HCT116 (cell line): ENCODE data around the gene GTF3C4.

Experiments
- ATF3 ChIP-seq: IDR thresholded peaks from 2 replicates; pipeline ENCODE4 v1.6.1; 2012
- CEBPB ChIP-seq: IDR thresholded peaks from 2 replicates; pipeline ENCODE4 v1.6.1; 2012; ENCODE audit warnings: low read depth
- CTCF ChIP-seq, 3 experiments: fragments of 200-600 bp in 1 of 3; sonication (generic) in 1 of 3; IDR thresholded peaks in 2 of 3; conservative IDR thresholded peaks in 1 of 3; 2 replicates each; pipeline ENCODE4 v1.5.1; 2012 to 2017; ENCODE audit warnings: low read depth in 2 of 3, low read length in 2 of 3, antibody characterized with exemption in 1 of 3, borderline replicate concordance in 1 of 3, control low read depth in 1 of 3, mild to moderate bottlenecking in 1 of 3, mixed read lengths in 1 of 3, mixed run types in 1 of 3, moderate library complexity in 1 of 3; ENCODE audit not compliant: insufficient read depth in 1 of 3
- EZH2 ChIP-seq: fragments of 200-600 bp; sonication (generic); IDR thresholded peaks from 2 replicates; pipeline ENCODE4 v1.6.1; 2017; ENCODE audit warnings: antibody characterized with exemption, mixed run types
- POLR2A ChIP-seq: IDR thresholded peaks from 2 replicates; pipeline ENCODE4 v1.7.0; 2011; ENCODE audit warnings: borderline replicate concordance; ENCODE audit not compliant: insufficient read depth, insufficient read length; ENCODE audit errors: extremely low read depth
- POLR2AphosphoS5 ChIP-seq: IDR thresholded peaks from 2 replicates; pipeline ENCODE4 v1.6.1; 2011; ENCODE audit warnings: mild to moderate bottlenecking, low read depth, low read length, moderate library complexity
- TF ChIP-seq, protein P1 (sequence below): IDR thresholded peaks from 2 replicates; pipeline ENCODE4 v1.6.1; 2012; ENCODE audit warnings: low read depth

- no peak for TF ChIP-seq POLR2A
- no peak for TF ChIP-seq CTCF (IDR thresholded peaks at IDR 0.05 in 2 of 3, conservative IDR thresholded peaks at IDR 0.05 in 1 of 3; ENCODE audit: borderline replicate concordance in 1 of 3, insufficient read depth in 1 of 3, low read depth in 2 of 3, low read length in 2 of 3)
- TF ChIP-seq EZH2 = no peak
- no peak for TF ChIP-seq CEBPB
- no peak for TF ChIP-seq ATF3
- TF ChIP-seq, protein P1, sequence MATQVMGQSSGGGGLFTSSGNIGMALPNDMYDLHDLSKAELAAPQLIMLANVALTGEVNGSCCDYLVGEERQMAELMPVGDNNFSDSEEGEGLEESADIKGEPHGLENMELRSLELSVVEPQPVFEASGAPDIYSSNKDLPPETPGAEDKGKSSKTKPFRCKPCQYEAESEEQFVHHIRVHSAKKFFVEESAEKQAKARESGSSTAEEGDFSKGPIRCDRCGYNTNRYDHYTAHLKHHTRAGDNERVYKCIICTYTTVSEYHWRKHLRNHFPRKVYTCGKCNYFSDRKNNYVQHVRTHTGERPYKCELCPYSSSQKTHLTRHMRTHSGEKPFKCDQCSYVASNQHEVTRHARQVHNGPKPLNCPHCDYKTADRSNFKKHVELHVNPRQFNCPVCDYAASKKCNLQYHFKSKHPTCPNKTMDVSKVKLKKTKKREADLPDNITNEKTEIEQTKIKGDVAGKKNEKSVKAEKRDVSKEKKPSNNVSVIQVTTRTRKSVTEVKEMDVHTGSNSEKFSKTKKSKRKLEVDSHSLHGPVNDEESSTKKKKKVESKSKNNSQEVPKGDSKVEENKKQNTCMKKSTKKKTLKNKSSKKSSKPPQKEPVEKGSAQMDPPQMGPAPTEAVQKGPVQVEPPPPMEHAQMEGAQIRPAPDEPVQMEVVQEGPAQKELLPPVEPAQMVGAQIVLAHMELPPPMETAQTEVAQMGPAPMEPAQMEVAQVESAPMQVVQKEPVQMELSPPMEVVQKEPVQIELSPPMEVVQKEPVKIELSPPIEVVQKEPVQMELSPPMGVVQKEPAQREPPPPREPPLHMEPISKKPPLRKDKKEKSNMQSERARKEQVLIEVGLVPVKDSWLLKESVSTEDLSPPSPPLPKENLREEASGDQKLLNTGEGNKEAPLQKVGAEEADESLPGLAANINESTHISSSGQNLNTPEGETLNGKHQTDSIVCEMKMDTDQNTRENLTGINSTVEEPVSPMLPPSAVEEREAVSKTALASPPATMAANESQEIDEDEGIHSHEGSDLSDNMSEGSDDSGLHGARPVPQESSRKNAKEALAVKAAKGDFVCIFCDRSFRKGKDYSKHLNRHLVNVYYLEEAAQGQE = no peak
- TF ChIP-seq POLR2AphosphoS5 = no peak
These were observed 9.8 kb downstream of the GTF3C4 start for GRCh38 chr9:132679946-132680625.
